Measurements from ENCODE around the gene OLFM2. TPM values are rescaled to one million over a fixed set of nuclear protein-coding genes. Genes with fewer than 3 reads are reported as not detected.

OLFM2 gene
- total RNA-seq, 1 donor from 2014 or later: not detected

GRCh38 chr19:9891609-9892373, 44.5 kb downstream of the OLFM2 start:
- H3K27ac Mint-ChIP-seq: no peak overlapping the region
- CTCF ChIA-PET: no interaction called here
- H3K27me3 Mint-ChIP-seq: peaks cover 23% of the 10 kb centered on the region

GRCh38 chr19:9885077-9885552, 51.2 kb downstream of the OLFM2 start:
- intact Hi-C loops (cut with micrococcal nuclease): no loop called here
- no peaks in the 10 kb centered on the region for H3K4me1 Mint-ChIP-seq
- no peaks in the 10 kb centered on the region for H3K36me3 Mint-ChIP-seq (ENCODE audit: low read depth)
- no peaks in the 10 kb centered on the region for H3K9me3 Mint-ChIP-seq
- no peak overlapping the region for H3K4me3 Mint-ChIP-seq
- no peak for ATAC-seq (ENCODE audit: low read depth)
- CTCF ChIA-PET: no interaction called here
- no peak for TF ChIP-seq CTCF (IDR thresholded peaks at IDR 0.05)
- no peak for DNase-seq
- POLR2A ChIA-PET: no interaction called here
- peaks cover 20% of the 10 kb centered on the region for H3K27me3 Mint-ChIP-seq
- H3K27ac Mint-ChIP-seq: no peak overlapping the region

More at GRCh38 chr19:9891609-9892373, 44.5 kb downstream of the OLFM2 start:
- intact Hi-C loops (cut with micrococcal nuclease): no loop called here
- TF ChIP-seq CTCF (IDR thresholded peaks at IDR 0.05): no peak
- Mint-ChIP-seq H3K4me1 (no peaks in the 10 kb centered on the region), H3K36me3 (ENCODE audit: low read depth) (no peaks in the 10 kb centered on the region), H3K4me3 (no peak overlapping the region), H3K9me3 (no peaks in the 10 kb centered on the region)
- ATAC-seq (ENCODE audit: low read depth) (no peak), DNase-seq (no peak)
- POLR2A ChIA-PET: no interaction called here

- DNase-seq (no peak), ATAC-seq (ENCODE audit: low read depth) (no peak)
- CTCF ChIA-PET: no interaction called here
- H3K27me3 Mint-ChIP-seq: peaks cover 16% of the 10 kb centered on the region
- H3K27ac Mint-ChIP-seq: no peak overlapping the region
- POLR2A ChIA-PET: interaction anchor here (0.6 kb wide), 1 partner anchor 436 kb away, joined by 4 read pairs; no protein-coding TSS in a partner anchor
- H3K9me3 Mint-ChIP-seq: no peaks in the 10 kb centered on the region
- H3K4me1 Mint-ChIP-seq: no peaks in the 10 kb centered on the region
- no peak overlapping the region for H3K4me3 Mint-ChIP-seq
- intact Hi-C loops (cut with micrococcal nuclease): no loop called here
- TF ChIP-seq CTCF (IDR thresholded peaks at IDR 0.05): no peak
- H3K36me3 Mint-ChIP-seq (ENCODE audit: low read depth): no peaks in the 10 kb centered on the region
Measured at GRCh38 chr19:9883764-9884163, 52.6 kb downstream of the OLFM2 start.

- intact Hi-C loops (cut with micrococcal nuclease): no loop called here
- ChIA-PET POLR2A (no interaction called here), CTCF (no interaction called here)
- peaks cover 13% of the 10 kb centered on the region for H3K27me3 Mint-ChIP-seq
- H3K27ac Mint-ChIP-seq: no peak overlapping the region
- ATAC-seq (ENCODE audit: low read depth) (no peak), DNase-seq (no peak)
- no peaks in the 10 kb centered on the region for H3K9me3 Mint-ChIP-seq
- H3K4me3 Mint-ChIP-seq: no peak overlapping the region
- no peaks in the 10 kb centered on the region for H3K36me3 Mint-ChIP-seq (ENCODE audit: low read depth)
- H3K4me1 Mint-ChIP-seq: no peaks in the 10 kb centered on the region
- no peak for TF ChIP-seq CTCF (IDR thresholded peaks at IDR 0.05)
Measured at GRCh38 chr19:9883231-9883758, 53.0 kb downstream of the OLFM2 start.

GRCh38 chr19:9881720-9882119, 54.6 kb downstream of the OLFM2 start:
- ChIA-PET POLR2A (no interaction called here), CTCF (no interaction called here)
- Mint-ChIP-seq H3K36me3 (ENCODE audit: low read depth) (no peaks in the 10 kb centered on the region), H3K4me1 (no peaks in the 10 kb centered on the region), H3K4me3 (no peak overlapping the region), H3K9me3 (no peaks in the 10 kb centered on the region), H3K27ac (no peak overlapping the region), H3K27me3 (peaks cover 7% of the 10 kb centered on the region)
- DNase-seq: no peak
- ATAC-seq (ENCODE audit: low read depth): no peak
- intact Hi-C loops (cut with micrococcal nuclease): no loop called here
- TF ChIP-seq CTCF (IDR thresholded peaks at IDR 0.05): no peak

Data from activated B cell treated with CpG ODN at 0.5 μM for 24 hours (primary cell).